Measurements from ENCODE around the gene RIN1.
"Not testable (repeated sequence)": the region's sequence is repeated elsewhere in the genome, so short reads cannot be mapped to it uniquely, and the experiment has no call there.

RIN1 gene

GRCh38 chr11:66334605-66335442 is 1.4 kb downstream of the RIN1 start:
- DNase-seq (ENCODE audit: low read depth in 2 of 2), result no peak

GRCh38 chr11:66333896-66334604 is 2.2 kb downstream of the RIN1 start:
- no peak for DNase-seq (ENCODE audit: low read depth in 2 of 2)

- no peak for DNase-seq (ENCODE audit: low read depth in 2 of 2)
Observed at GRCh38 chr11:66333220-66333877, 2.9 kb downstream of the RIN1 start.

GRCh38 chr11:66332371-66333219 is 3.6 kb downstream of the RIN1 start:
- no peak for DNase-seq (ENCODE audit: low read depth in 2 of 2)

- DNase-seq (ENCODE audit: low read depth in 2 of 2), result no peak
Observed at GRCh38 chr11:66331542-66332370, 4.5 kb downstream of the RIN1 start.

- no peak for DNase-seq (ENCODE audit: low read depth in 2 of 2)
Observed at GRCh38 chr11:66330931-66331330, 5.3 kb downstream of the RIN1 start.

- DNase-seq (ENCODE audit: low read depth in 2 of 2), result no peak
Observed at GRCh38 chr11:66329165-66329673, 7.0 kb downstream of the RIN1 start.

- peak; percentile 60 to 61 for DNase-seq (ENCODE audit: low read depth in 2 of 2)
Observed at GRCh38 chr11:66328302-66329144, 7.7 kb downstream of the RIN1 start.

GRCh38 chr11:66328031-66328301 is 8.3 kb downstream of the RIN1 start:
- DNase-seq (ENCODE audit: low read depth in 2 of 2), result no peak

- DNase-seq (ENCODE audit: low read depth in 2 of 2), result no peak
Observed at GRCh38 chr11:66327171-66328030, 8.8 kb downstream of the RIN1 start.

GRCh38 chr11:66326261-66327111 is 9.7 kb downstream of the RIN1 start:
- DNase-seq (ENCODE audit: low read depth in 2 of 2), result no peak

- no peak for DNase-seq (ENCODE audit: low read depth in 2 of 2)
Observed at GRCh38 chr11:66325263-66325671, 11.0 kb downstream of the RIN1 start.

GRCh38 chr11:66324664-66325063 is 11.6 kb downstream of the RIN1 start:
- no peak for DNase-seq (ENCODE audit: low read depth in 2 of 2)

- DNase-seq (ENCODE audit: low read depth in 2 of 2), result no peak
Observed at GRCh38 chr11:66323684-66324083, 12.6 kb downstream of the RIN1 start.

- DNase-seq (ENCODE audit: low read depth in 2 of 2), result no peak
Observed at GRCh38 chr11:66322732-66323427, 13.4 kb downstream of the RIN1 start.

GRCh38 chr11:66321606-66322005 is 14.6 kb downstream of the RIN1 start:
- DNase-seq (ENCODE audit: low read depth in 2 of 2), result no peak

GRCh38 chr11:66320748-66321147 is 15.5 kb downstream of the RIN1 start:
- not testable (repeated sequence) for DNase-seq (ENCODE audit: low read depth in 2 of 2)

Measured in stimulated activated CD8-positive, alpha-beta memory T cell treated with anti-CD3 and anti-CD28 coated beads, Interleukin-15, amount 100 ng/mL, for 4 hours (primary cell).